Loucy (cell line): ENCODE data around the gene PARP15.

Experiments
- EZH2phosphoT487 ChIP-seq: fragments of 200-600 bp; IDR thresholded peaks from 2 replicates; pipeline ENCODE4 v1.6.1; 2018; ENCODE audit warnings: antibody characterized with exemption, mild to moderate bottlenecking, moderate library complexity, borderline replicate concordance
- TF ChIP-seq, protein P1 (sequence below): fragments of 200-600 bp; sonication (generic); conservative IDR thresholded peaks from 2 replicates; pipeline ENCODE4 v1.5.1; 2014; ENCODE audit warnings: mild to moderate bottlenecking, antibody characterized with exemption, low read length

DNA sequence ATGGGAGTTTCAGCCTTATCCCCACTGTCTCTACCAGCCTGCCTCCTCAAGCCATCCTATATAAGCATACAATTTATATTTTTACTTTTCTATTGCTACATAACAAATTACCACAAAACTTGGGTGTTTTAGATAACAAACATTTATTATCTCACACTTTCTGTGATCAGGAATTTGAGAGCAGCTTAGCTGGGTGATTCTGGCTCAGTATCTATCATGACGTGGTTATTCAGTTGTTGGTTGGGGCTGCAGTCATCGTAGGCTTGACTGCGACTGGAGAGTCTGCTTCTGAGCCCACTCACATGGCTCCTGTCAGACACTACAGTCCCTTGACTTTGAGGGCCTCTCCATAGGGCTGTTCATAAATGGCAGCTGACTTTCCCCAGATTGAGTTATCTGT lies 20.7 kb downstream of the PARP15 start:
- TF ChIP-seq, protein P1, sequence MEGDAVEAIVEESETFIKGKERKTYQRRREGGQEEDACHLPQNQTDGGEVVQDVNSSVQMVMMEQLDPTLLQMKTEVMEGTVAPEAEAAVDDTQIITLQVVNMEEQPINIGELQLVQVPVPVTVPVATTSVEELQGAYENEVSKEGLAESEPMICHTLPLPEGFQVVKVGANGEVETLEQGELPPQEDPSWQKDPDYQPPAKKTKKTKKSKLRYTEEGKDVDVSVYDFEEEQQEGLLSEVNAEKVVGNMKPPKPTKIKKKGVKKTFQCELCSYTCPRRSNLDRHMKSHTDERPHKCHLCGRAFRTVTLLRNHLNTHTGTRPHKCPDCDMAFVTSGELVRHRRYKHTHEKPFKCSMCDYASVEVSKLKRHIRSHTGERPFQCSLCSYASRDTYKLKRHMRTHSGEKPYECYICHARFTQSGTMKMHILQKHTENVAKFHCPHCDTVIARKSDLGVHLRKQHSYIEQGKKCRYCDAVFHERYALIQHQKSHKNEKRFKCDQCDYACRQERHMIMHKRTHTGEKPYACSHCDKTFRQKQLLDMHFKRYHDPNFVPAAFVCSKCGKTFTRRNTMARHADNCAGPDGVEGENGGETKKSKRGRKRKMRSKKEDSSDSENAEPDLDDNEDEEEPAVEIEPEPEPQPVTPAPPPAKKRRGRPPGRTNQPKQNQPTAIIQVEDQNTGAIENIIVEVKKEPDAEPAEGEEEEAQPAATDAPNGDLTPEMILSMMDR: no peak
- no peak for TF ChIP-seq EZH2phosphoT487
